Activated naive CD4-positive, alpha-beta T cell treated with anti-CD3 and anti-CD28 coated beads for 36 hours (primary cell): ENCODE measurements around the gene GRIN2A. TPM values are rescaled to one million over a fixed set of nuclear protein-coding genes. Genes with fewer than 3 reads are reported as not detected.

Experiments used
- CTCF ChIA-PET: fragments of 350-600 bp; sonication (Branson Sonifier 250); formaldehyde crosslinking; loops from one replicate; lab custom pipeline; 2021; ENCODE audit warnings: antibody characterized with exemption; lab: Charles Lee
- DNase-seq: peaks from one replicate; pipeline ENCODE4 v3.0.0-alpha.2; 2020
- H3K27ac Mint-ChIP-seq: one replicate; pipeline ENCODE4 v1.8.0; 2021; ENCODE audit warnings: mild to moderate bottlenecking, mixed read lengths
- H3K27me3 Mint-ChIP-seq: one replicate; pipeline ENCODE4 v1.8.0; 2021; ENCODE audit warnings: low read depth, mixed read lengths
- H3K36me3 Mint-ChIP-seq: one replicate; pipeline ENCODE4 v1.8.0; 2021; ENCODE audit warnings: low read depth, mixed read lengths
- H3K4me1 Mint-ChIP-seq: one replicate; pipeline ENCODE4 v1.8.0; 2021; ENCODE audit warnings: low read depth, mixed read lengths
- H3K4me3 Mint-ChIP-seq: one replicate; pipeline ENCODE4 v1.8.0; 2021; ENCODE audit warnings: mild to moderate bottlenecking, moderate library complexity, mixed read lengths
- H3K9me3 Mint-ChIP-seq: one replicate; pipeline ENCODE4 v1.8.0; 2021; ENCODE audit warnings: mixed read lengths
- intact Hi-C: fragments of 100-400 bp; cut with micrococcal nuclease; formaldehyde crosslinking; loops from one replicate; pipeline ENCODE4 v1.15.1; 2023
- total RNA-seq, 2 experiments: library from RNA; stranded (reverse); gene quantifications; one replicate each; pipeline ENCODE4 v1.2.3, GENCODE V29; 2021

The GRIN2A gene
- total RNA-seq, 2 experiments from 2014 or later, result not detected

DNA sequence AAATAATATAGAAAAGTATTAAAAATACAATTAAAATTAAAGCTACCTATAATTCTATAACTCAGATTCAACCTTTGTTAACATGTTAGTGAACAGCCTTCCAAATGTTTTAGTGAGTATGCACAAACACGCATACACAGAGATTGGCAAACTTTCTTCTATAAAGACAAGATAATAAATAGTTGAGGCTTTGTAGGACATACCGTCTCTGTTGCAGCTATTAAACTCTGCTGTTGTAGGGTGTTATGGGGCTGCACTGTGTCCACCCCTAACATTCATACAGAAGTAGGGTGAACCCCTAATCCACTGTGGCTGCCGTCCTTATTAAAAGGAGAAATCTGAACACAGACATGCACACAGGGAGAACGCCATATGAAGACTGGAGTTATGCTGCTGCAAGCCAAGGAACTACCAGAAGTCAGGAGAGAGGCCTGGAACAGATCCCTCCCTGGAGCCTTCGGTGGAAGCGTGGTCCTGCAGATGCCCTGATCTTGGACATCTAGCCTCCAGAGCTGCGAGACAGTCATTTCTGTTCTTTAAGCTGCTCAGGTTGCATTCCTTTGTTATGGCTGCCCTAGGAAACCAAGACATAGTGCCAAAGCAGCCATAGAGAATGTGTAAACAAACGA is 383.2 kb downstream of the GRIN2A start:
- Mint-ChIP-seq H3K9me3 (peaks cover 4% of the 10 kb centered on the region), H3K27ac (no peak overlapping the region), H3K4me1 (no peaks in the 10 kb centered on the region), H3K4me3 (no peak overlapping the region), H3K36me3 (no peaks in the 10 kb centered on the region), H3K27me3 (no peaks in the 10 kb centered on the region)
- no peak for DNase-seq
- intact Hi-C loops, result no loop called here
- CTCF ChIA-PET, result interaction anchor here (0.6 kb wide), 1 partner anchor 135 kb away, joined by 5 read pairs; no protein-coding TSS in a partner anchor

DNA sequence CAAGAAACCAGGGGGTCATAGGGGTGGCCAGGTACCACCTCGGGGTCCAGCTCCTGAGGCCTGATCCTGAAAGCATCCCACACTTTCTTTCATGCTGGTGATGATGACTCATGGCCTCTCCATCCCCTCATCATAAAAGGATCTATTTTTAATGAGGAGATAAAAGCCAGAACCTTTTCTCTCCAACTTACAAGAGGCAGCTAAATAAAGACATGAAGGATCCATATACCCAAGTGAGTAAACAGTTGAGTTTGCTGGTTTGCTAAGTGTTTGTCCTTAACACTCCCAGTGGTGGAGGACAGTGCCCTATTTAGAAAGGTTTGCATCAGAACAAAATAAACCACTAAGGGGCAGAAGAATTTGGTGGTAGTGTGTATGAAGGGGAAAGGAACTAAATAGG is 383.8 kb downstream of the GRIN2A start:
- H3K36me3 Mint-ChIP-seq, result no peaks in the 10 kb centered on the region
- CTCF ChIA-PET, result interaction anchor here (0.6 kb wide), 1 partner anchor 134 kb away, joined by 5 read pairs; no protein-coding TSS in a partner anchor
- peaks cover 4% of the 10 kb centered on the region for H3K9me3 Mint-ChIP-seq
- intact Hi-C loops, result no loop called here
- H3K4me1 Mint-ChIP-seq, result no peaks in the 10 kb centered on the region
- H3K27ac Mint-ChIP-seq, result no peak overlapping the region
- no peak for DNase-seq
- H3K27me3 Mint-ChIP-seq, result no peaks in the 10 kb centered on the region
- H3K4me3 Mint-ChIP-seq, result no peak overlapping the region

DNA sequence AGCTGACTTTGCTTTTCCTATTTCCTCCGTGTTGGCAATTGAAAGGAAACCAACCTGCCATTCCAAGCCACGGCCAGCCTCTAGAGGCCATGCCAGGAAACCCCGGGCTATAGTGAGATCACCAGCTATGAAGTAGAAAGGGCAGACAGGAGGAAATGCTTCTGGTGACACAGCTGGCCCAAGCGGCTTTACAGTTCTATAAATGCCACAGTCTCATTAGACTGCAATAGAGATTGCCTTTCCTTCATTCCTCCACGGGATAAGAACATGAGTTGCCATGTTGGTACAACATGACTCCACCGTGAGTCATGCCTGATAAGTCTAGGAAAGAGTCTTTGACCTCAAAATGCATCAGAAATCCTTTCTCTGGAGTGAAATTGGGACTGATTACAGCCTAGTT is 384.9 kb downstream of the GRIN2A start:
- CTCF ChIA-PET, result no interaction called here
- DNase-seq, result no peak
- H3K27ac Mint-ChIP-seq, result no peak overlapping the region

DNA sequence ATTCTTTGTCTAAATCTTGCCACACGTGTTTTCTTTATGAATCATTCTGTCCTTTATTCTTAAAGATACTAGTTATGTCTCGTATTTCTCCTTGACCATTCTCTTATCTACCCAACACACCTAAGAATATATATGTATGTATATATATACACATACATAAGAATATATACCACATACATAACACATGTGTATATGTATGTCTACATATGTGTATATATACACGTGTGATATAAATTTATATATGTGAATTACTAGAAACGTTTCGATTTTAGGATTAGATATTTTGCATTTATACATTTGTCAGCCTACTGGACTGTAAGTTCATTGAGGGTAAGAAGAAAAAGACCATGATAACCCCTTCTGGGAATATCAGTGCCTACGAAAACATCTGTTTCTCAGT is 388.6 kb downstream of the GRIN2A start:
- H3K4me3 Mint-ChIP-seq, result no peak overlapping the region
- no peaks in the 10 kb centered on the region for H3K4me1 Mint-ChIP-seq
- no peaks in the 10 kb centered on the region for H3K36me3 Mint-ChIP-seq
- DNase-seq, result no peak
- H3K9me3 Mint-ChIP-seq, result no peaks in the 10 kb centered on the region
- intact Hi-C loops, result no loop called here
- no peaks in the 10 kb centered on the region for H3K27me3 Mint-ChIP-seq
- H3K27ac Mint-ChIP-seq, result no peak overlapping the region
- CTCF ChIA-PET, result no interaction called here

More for the DNA sequence above, 384.9 kb downstream of the GRIN2A start:
- H3K36me3 Mint-ChIP-seq, result no peaks in the 10 kb centered on the region
- no peak overlapping the region for H3K4me3 Mint-ChIP-seq
- no peaks in the 10 kb centered on the region for H3K27me3 Mint-ChIP-seq
- peaks cover 4% of the 10 kb centered on the region for H3K9me3 Mint-ChIP-seq
- no peaks in the 10 kb centered on the region for H3K4me1 Mint-ChIP-seq
- intact Hi-C loops, result no loop called here

DNA sequence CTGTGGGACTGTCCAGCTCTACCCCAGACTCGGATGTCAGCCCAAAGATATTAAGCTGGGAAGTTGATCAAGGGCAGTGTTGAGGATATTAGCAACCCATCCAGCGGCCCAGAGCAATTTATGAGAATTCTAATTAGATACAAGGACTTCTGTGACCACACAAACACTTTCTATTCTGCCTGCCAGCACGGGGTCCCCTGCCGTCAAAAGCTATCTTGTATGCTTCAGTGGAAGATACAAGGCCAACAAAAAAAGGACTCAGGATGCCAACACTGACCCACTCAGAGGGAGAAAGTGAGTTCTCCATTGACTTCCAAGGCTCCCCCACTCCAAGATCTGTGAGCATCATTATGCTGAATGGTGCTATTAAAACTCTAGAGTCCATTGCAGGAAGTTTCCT is 390.7 kb downstream of the GRIN2A start:
- Mint-ChIP-seq H3K27ac (no peak overlapping the region), H3K4me3 (no peak overlapping the region), H3K9me3 (peaks cover 1% of the 10 kb centered on the region), H3K4me1 (no peaks in the 10 kb centered on the region), H3K36me3 (no peaks in the 10 kb centered on the region), H3K27me3 (no peaks in the 10 kb centered on the region)
- CTCF ChIA-PET, result no interaction called here
- intact Hi-C loops, result no loop called here
- no peak for DNase-seq

DNA sequence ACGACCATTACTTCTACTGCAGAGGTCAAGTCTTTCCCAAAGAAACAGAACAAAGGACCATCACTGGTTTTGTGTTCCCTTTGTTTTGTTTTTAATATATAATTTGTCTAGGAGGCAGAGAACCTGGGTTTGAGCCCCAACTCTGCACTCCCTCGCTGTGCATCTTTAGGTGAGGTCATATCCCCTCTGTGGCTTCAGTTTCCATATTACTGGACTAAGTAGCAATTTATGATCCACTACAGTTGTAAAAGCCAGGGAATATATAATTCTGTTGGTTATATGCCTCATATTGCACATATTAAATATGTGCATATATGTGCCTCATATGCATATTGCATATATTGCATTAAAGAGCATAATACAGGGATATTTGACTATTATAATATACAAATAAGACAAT is 392.0 kb downstream of the GRIN2A start:
- DNase-seq, result no peak
- Mint-ChIP-seq H3K4me1 (no peaks in the 10 kb centered on the region), H3K27me3 (no peaks in the 10 kb centered on the region), H3K4me3 (no peak overlapping the region), H3K9me3 (peaks cover 1% of the 10 kb centered on the region), H3K27ac (no peak overlapping the region), H3K36me3 (no peaks in the 10 kb centered on the region)
- intact Hi-C loops, result no loop called here
- CTCF ChIA-PET, result no interaction called here

DNA sequence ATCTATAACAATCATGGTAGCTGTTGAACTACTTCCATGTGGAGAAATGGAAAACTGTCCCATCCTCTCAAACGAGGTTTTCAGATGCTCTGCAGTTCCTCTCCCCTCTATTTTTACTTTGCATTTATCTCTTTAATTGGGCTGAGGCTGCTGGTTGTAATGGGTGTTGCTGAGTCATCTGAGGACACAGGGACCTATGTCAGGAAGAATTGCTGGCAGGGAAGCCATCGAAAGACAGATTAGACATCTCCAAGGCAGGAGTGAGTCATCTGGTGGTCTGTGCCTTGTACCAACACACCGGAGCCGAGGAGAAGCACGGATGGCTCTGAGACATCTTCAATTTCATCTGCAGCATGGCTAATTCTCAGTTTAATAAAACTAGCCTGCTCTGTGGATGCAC is 394.5 kb downstream of the GRIN2A start:
- no peak overlapping the region for H3K4me3 Mint-ChIP-seq
- intact Hi-C loops, result no loop called here
- peaks cover 1% of the 10 kb centered on the region for H3K9me3 Mint-ChIP-seq
- H3K27ac Mint-ChIP-seq, result no peak overlapping the region
- no peak for DNase-seq
- no peaks in the 10 kb centered on the region for H3K4me1 Mint-ChIP-seq
- H3K36me3 Mint-ChIP-seq, result no peaks in the 10 kb centered on the region
- no peaks in the 10 kb centered on the region for H3K27me3 Mint-ChIP-seq
- CTCF ChIA-PET, result no interaction called here

DNA sequence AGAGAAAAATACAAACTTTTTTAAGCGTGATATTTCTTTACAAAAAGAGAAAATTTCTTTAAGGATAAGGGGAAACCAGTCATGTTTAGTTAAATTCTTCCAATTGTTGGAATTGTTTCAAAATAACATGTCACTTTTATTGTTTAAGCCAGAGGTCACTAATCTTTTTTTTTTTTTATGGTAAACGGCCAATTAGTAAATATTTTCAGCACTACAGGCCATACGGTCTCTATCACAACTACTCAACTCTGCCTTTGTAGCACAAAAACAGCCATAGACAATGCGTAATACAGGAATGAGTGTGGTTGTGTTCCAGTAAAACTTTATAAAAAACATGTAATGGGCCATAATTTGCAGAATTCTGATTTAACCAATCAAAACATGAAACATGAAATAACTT is 401.4 kb downstream of the GRIN2A start:
- CTCF ChIA-PET, result no interaction called here
- intact Hi-C loops, result no loop called here
- no peak for DNase-seq
- Mint-ChIP-seq H3K4me1 (no peaks in the 10 kb centered on the region), H3K4me3 (no peak overlapping the region), H3K36me3 (no peaks in the 10 kb centered on the region), H3K9me3 (peaks cover 3% of the 10 kb centered on the region), H3K27me3 (no peaks in the 10 kb centered on the region), H3K27ac (no peak overlapping the region)

DNA sequence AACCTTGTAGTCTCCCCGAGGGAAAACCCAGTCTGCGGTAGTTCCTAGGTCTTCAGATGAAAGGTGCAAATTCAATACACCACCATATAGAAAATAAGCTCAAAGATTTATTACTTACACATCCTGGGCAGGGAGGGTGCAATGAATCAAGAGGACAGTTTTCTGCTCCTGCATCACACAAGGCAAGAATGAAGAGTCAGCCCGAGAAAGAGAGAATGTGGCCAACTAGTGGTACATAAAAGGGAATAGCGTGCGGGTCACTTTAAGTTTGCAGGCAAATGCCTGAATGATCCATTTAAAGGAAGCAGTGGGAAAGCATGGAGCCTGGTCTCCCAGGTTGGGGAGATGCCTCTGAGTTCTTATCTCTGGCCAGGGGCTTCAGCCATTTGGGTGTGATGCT is 403.4 kb downstream of the GRIN2A start:
- CTCF ChIA-PET, result no interaction called here
- intact Hi-C loops, result no loop called here
- no peaks in the 10 kb centered on the region for H3K36me3 Mint-ChIP-seq
- H3K4me1 Mint-ChIP-seq, result no peaks in the 10 kb centered on the region
- no peak overlapping the region for H3K27ac Mint-ChIP-seq
- H3K9me3 Mint-ChIP-seq, result peaks cover 3% of the 10 kb centered on the region
- H3K27me3 Mint-ChIP-seq, result no peaks in the 10 kb centered on the region
- no peak overlapping the region for H3K4me3 Mint-ChIP-seq
- DNase-seq, result no peak

DNA sequence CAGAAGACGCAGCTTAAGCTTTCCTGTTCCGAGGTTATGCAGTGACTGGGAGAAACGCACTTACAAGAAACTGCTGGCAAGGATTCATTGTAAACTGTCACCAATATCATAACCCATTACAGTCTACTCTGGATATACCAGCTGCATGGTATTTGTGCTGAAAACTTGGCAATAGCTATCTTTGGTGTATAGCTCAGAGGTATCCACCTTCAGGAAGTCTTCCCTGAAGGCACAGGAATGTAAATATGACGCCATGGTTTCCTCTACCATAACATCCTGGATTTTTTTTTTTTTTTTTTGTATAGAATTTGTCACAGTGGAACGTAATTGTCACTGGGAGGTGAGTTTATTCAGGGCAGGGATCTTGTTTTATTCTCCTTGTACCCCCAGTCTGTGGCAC is 406.2 kb downstream of the GRIN2A start:
- Mint-ChIP-seq H3K4me1 (no peaks in the 10 kb centered on the region), H3K9me3 (peaks cover 3% of the 10 kb centered on the region), H3K27me3 (no peaks in the 10 kb centered on the region), H3K36me3 (no peaks in the 10 kb centered on the region), H3K27ac (no peak overlapping the region), H3K4me3 (no peak overlapping the region)
- CTCF ChIA-PET, result no interaction called here
- no peak for DNase-seq
- intact Hi-C loops, result no loop called here

DNA sequence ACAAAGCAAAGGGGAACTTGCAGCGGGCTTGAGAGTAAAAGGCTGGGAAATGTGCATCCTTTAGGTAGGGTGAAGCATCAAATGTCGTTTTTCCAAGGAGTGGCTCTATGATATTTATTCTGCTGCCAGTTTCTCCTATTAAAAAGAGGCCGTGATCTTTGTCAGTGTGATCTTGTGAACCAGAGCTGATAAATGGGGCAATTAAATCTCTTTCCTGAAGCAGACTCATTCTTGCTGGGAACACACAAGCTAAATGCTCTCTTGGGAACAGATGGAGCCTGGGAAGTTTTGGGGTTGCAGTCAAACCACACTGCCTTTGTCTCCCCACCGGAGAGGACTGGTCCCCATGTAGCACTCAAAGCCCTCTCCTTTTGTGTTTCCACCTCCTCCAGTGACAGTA is 408.9 kb downstream of the GRIN2A start:
- no peak overlapping the region for H3K27ac Mint-ChIP-seq
- no peak for DNase-seq
- no peaks in the 10 kb centered on the region for H3K36me3 Mint-ChIP-seq
- H3K9me3 Mint-ChIP-seq, result no peaks in the 10 kb centered on the region
- intact Hi-C loops, result no loop called here
- CTCF ChIA-PET, result no interaction called here
- H3K4me1 Mint-ChIP-seq, result no peaks in the 10 kb centered on the region
- no peak overlapping the region for H3K4me3 Mint-ChIP-seq
- H3K27me3 Mint-ChIP-seq, result no peaks in the 10 kb centered on the region

DNA sequence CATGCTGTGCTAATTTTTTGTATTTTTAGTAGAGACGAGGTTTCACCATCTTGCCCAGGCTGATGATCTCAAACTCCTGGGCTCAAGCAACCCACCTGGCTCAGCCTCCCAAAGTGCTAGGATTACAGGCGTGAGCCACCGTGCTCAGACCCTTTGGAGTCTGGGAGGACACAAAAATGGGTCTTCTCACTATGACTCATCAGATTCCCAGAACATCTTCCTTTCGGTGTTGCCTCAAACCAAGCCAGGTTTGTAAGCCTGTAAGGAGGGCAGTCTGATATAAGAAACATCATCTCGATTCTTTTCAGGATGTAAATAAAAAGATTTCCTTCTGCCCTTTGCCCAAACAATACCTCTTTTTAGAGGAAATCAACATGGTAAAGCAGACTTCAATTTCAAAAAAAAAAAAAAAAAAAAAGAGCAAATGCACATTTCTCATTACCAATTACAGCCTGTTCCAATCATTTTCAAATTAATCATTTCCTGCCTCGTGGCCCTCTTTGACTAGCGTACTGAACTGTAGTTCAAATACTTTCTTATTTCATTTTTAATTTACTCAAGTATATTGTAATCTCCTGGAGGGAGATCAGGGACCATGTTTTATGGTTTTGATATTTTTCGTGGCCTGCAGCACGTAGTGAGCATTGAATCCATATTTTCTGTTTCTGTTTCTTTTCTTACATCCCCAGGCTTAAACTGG is 409.6 kb downstream of the GRIN2A start:
- no peak for DNase-seq
- no peaks in the 10 kb centered on the region for H3K27me3 Mint-ChIP-seq
- CTCF ChIA-PET, result no interaction called here
- intact Hi-C loops, result no loop called here
- no peak overlapping the region for H3K27ac Mint-ChIP-seq
- H3K4me3 Mint-ChIP-seq, result no peak overlapping the region
- no peaks in the 10 kb centered on the region for H3K9me3 Mint-ChIP-seq
- H3K36me3 Mint-ChIP-seq, result no peaks in the 10 kb centered on the region
- H3K4me1 Mint-ChIP-seq, result no peaks in the 10 kb centered on the region

DNA sequence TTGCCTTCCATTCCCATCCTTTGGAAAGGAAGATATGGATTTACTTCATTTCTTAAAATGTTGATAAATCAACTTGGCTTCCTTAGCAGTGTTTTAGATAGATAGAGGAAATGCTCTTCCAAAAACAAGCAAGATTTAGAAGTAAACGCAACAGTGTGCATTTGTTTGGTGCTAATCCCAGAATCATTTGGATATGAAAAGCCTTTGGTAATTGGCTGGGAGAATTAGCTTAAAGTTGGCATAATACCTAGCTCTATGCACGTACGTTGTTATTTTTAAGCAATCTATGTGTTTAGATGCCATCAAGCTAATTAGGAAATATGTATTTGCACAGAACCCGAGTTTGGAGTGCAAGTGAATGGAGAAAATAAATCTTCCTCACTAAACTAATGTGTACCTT is 415.3 kb downstream of the GRIN2A start:
- intact Hi-C loops, result no loop called here
- H3K9me3 Mint-ChIP-seq, result peaks cover 2% of the 10 kb centered on the region
- CTCF ChIA-PET, result no interaction called here
- H3K4me3 Mint-ChIP-seq, result no peak overlapping the region
- H3K4me1 Mint-ChIP-seq, result no peaks in the 10 kb centered on the region
- no peak for DNase-seq
- H3K27me3 Mint-ChIP-seq, result no peaks in the 10 kb centered on the region
- H3K27ac Mint-ChIP-seq, result no peak overlapping the region
- H3K36me3 Mint-ChIP-seq, result no peaks in the 10 kb centered on the region
